Measurements from ENCODE around the gene DNAH1.

GRCh38 chr3:52431459-52432223 is 115.5 kb downstream of the DNAH1 start:
- TF ChIP-seq CTCF (optimal IDR thresholded peaks at IDR 0.05 in 1 of 3, IDR thresholded peaks at IDR 0.05 in 1 of 3, conservative IDR thresholded peaks at IDR 0.05 in 1 of 3; ENCODE audit: extremely low read depth in 1 of 3, insufficient read depth in 2 of 3, low read length in 3 of 3) (no peak), EZH2 (IDR thresholded peaks at IDR 0.05; ENCODE audit: low read length) (no peak)

Data from keratinocyte (primary cell).